H1 (cell line): ENCODE results near the gene TLR8. TPM values are rescaled to one million over a fixed set of nuclear protein-coding genes. Genes with fewer than 3 reads are reported as not detected.

Experiments
- CTCF ChIA-PET: fragments of 300-600 bp; sonication (Branson Sonifier 250); formaldehyde crosslinking; loops from one replicate; lab custom pipeline; 2021; ENCODE audit not compliant: partially characterized antibody; lab: Charles Lee
- POLR2A ChIA-PET: fragments of 300-600 bp; sonication (Branson Sonifier 250); formaldehyde crosslinking; loops from one replicate; lab custom pipeline; 2021; ENCODE audit warnings: inconsistent platforms; ENCODE audit not compliant: partially characterized antibody; lab: Charles Lee
- DNase-seq, 2 experiments: peaks; one replicate each; pipeline versions ENCODE4 v3.0.0 to v3.0.0-alpha.2; 2010 to 2022; ENCODE audit warnings: low spot score in 2 of 2, low read depth in 1 of 2, mixed read lengths in 1 of 2
- FAIRE-seq: peaks from 2 replicates; lab custom pipeline; 2011; peaks lifted over from hg19 to GRCh38; lab: Jason Lieb, UNC
- H2AFZ ChIP-seq: 2 replicates; pipeline ENCODE4 v1.8.1; 2012; ENCODE audit warnings: low read length, inconsistent platforms
- H2AK5ac ChIP-seq: 2 replicates; pipeline ENCODE4 v1.6.1; 2013; ENCODE audit warnings: low read depth, low read length
- H2BK120ac ChIP-seq: replicated peaks from 2 replicates; pipeline ENCODE3; 2013; ENCODE audit warnings: low read depth, low read length, inconsistent platforms
- H2BK12ac ChIP-seq: 2 replicates; pipeline ENCODE4 v1.6.1; 2013; ENCODE audit warnings: low read depth, low read length
- H2BK15ac ChIP-seq: 2 replicates; pipeline ENCODE4 v1.6.1; 2013; ENCODE audit warnings: low read length
- H2BK20ac ChIP-seq: 2 replicates; pipeline ENCODE4 v1.6.1; 2013; ENCODE audit warnings: low read length
- H2BK5ac ChIP-seq: 2 replicates; pipeline ENCODE4 v1.6.1; 2013; ENCODE audit warnings: low read depth, low read length
- H3K14ac ChIP-seq: 2 replicates; pipeline ENCODE4 v1.6.1; 2013; ENCODE audit warnings: inconsistent platforms; ENCODE audit not compliant: insufficient read length
- H3K18ac ChIP-seq: 2 replicates; pipeline ENCODE4 v1.6.1; 2013; ENCODE audit warnings: low read length; ENCODE audit errors: extremely low read depth
- H3K23ac ChIP-seq: 2 replicates; pipeline ENCODE4 v1.6.1; 2013; ENCODE audit warnings: inconsistent platforms; ENCODE audit not compliant: insufficient read length
- H3K23me2 ChIP-seq: 2 replicates; pipeline ENCODE4 v1.6.1; 2013; ENCODE audit warnings: low read depth, low read length
- H3K27ac ChIP-seq: 2 replicates; pipeline ENCODE4 v1.6.1; 2011; ENCODE audit warnings: low read depth, low read length, inconsistent platforms
- H3K27me3 ChIP-seq, 4 experiments: replicated peaks in 1 of 4; 1 replicate in 1 of 4; 2 replicates in 3 of 4; pipeline versions ENCODE4 v1.6.1 to v1.8.1; 2011 to 2013; ENCODE audit warnings: low read length in 3 of 4, mild to moderate bottlenecking in 3 of 4, inconsistent platforms in 2 of 4, mixed read lengths in 2 of 4, moderate library complexity in 1 of 4; ENCODE audit not compliant: control insufficient read depth in 3 of 4, insufficient read depth in 3 of 4; ENCODE audit errors: extremely low read depth in 1 of 4
- H3K36me3 ChIP-seq, 4 experiments: 2 replicates each; pipeline versions ENCODE4 v1.6.1 to v1.8.1; 2011 to 2013; ENCODE audit warnings: mild to moderate bottlenecking in 4 of 4, low read length in 3 of 4, moderate library complexity in 2 of 4, control low read depth in 1 of 4, inconsistent platforms in 1 of 4; ENCODE audit not compliant: insufficient read depth in 4 of 4, control insufficient read depth in 2 of 4
- H3K4ac ChIP-seq: replicated peaks from 2 replicates; pipeline ENCODE3; 2013; ENCODE audit warnings: low read length, low read depth, mixed read lengths, inconsistent platforms; ENCODE audit not compliant: insufficient read length
- H3K4me1 ChIP-seq, 4 experiments: replicated peaks in 1 of 4; 1 replicate in 1 of 4; 2 replicates in 3 of 4; pipeline versions ENCODE4 v1.6.1 to v1.8.1; 2011 to 2013; ENCODE audit warnings: low read length in 3 of 4, inconsistent platforms in 2 of 4, mixed read lengths in 1 of 4; ENCODE audit not compliant: insufficient read depth in 4 of 4, control insufficient read depth in 3 of 4
- H3K4me2 ChIP-seq, 2 experiments: 2 replicates each; pipeline versions ENCODE4 v1.6.1 to v1.8.1; 2011 to 2013; ENCODE audit warnings: low read depth in 2 of 2, low read length in 2 of 2, control low read depth in 1 of 2, inconsistent platforms in 1 of 2, mild to moderate bottlenecking in 1 of 2; ENCODE audit not compliant: insufficient read depth in 1 of 2
- H3K4me3 ChIP-seq, 4 experiments: fragments of 200-600, 300-600 bp in 1 of 4; sonication (generic), shearing (Covaris generic), sonication (Bioruptor Twin) in 1 of 4; 2 replicates each; pipeline versions ENCODE4 v1.5.1 to v1.8.1; 2011 to 2016; ENCODE audit warnings: low read length in 4 of 4, low read depth in 3 of 4, control low read depth in 2 of 4, inconsistent platforms in 2 of 4, mild to moderate bottlenecking in 2 of 4, mixed read lengths in 1 of 4, moderate library complexity in 1 of 4; ENCODE audit not compliant: insufficient read depth in 2 of 4; ENCODE audit errors: extremely low read depth in 1 of 4
- H3K56ac ChIP-seq: replicated peaks from 2 replicates; pipeline ENCODE3; 2013; ENCODE audit warnings: low read depth, mild to moderate bottlenecking, mixed read lengths, low read length, inconsistent platforms; ENCODE audit not compliant: insufficient read length
- H3K79me1 ChIP-seq: 2 replicates; pipeline ENCODE4 v1.6.1; 2013; ENCODE audit warnings: low read depth, low read length, control low read depth
- H3K79me2 ChIP-seq, 2 experiments: 2 replicates each; pipeline versions ENCODE4 v1.6.1 to v1.8.1; 2012 to 2013; ENCODE audit warnings: low read length in 2 of 2, mild to moderate bottlenecking in 2 of 2, inconsistent platforms in 1 of 2; ENCODE audit not compliant: insufficient read depth in 2 of 2, control insufficient read depth in 1 of 2
- H3K9ac ChIP-seq, 4 experiments: replicated peaks in 1 of 4; 1 replicate in 1 of 4; 2 replicates in 3 of 4; pipeline versions ENCODE4 v1.6.1 to v1.8.1; 2011 to 2013; ENCODE audit warnings: low read depth in 3 of 4, low read length in 3 of 4, control low read depth in 2 of 4, mild to moderate bottlenecking in 2 of 4, moderate library complexity in 2 of 4, inconsistent platforms in 1 of 4; ENCODE audit errors: extremely low read depth in 1 of 4
- H3K9me3 ChIP-seq, 2 experiments: 2 replicates each; pipeline versions ENCODE4 v1.6.1 to v1.8.1; 2012 to 2013; ENCODE audit warnings: mild to moderate bottlenecking in 2 of 2, moderate library complexity in 2 of 2, control low read depth in 1 of 2, inconsistent platforms in 1 of 2, low read depth in 1 of 2, low read length in 1 of 2, mixed read lengths in 1 of 2; ENCODE audit not compliant: insufficient read depth in 2 of 2
- H4K20me1 ChIP-seq, 2 experiments: replicated peaks in 1 of 2; 2 replicates each; pipeline versions ENCODE3 to v1.8.1; 2011 to 2013; ENCODE audit warnings: inconsistent platforms in 2 of 2, low read length in 2 of 2, mild to moderate bottlenecking in 1 of 2; ENCODE audit not compliant: insufficient read depth in 2 of 2, control insufficient read depth in 1 of 2
- H4K5ac ChIP-seq: 2 replicates; pipeline ENCODE4 v1.6.1; 2013; ENCODE audit warnings: low read length, low read depth, mixed read lengths, inconsistent platforms; ENCODE audit not compliant: insufficient read length
- H4K8ac ChIP-seq: 2 replicates; pipeline ENCODE4 v1.8.0; 2013; ENCODE audit warnings: mild to moderate bottlenecking, moderate library complexity, low read length, inconsistent platforms; ENCODE audit not compliant: insufficient read depth; ENCODE audit errors: extremely low read depth
- H4K91ac ChIP-seq: replicated peaks from 2 replicates; pipeline ENCODE3; 2013; ENCODE audit warnings: low read length, mixed read lengths, inconsistent platforms; ENCODE audit not compliant: insufficient read length
- BRCA1 ChIP-seq: IDR thresholded peaks from 2 replicates; pipeline ENCODE4 v1.6.1; 2012; ENCODE audit warnings: low read depth, low read length, improper control_type of control experiment
- GTF2F1 ChIP-seq: IDR thresholded peaks from 2 replicates; pipeline ENCODE4 v1.6.1; 2012; ENCODE audit warnings: low read depth, low read length, improper control_type of control experiment, borderline replicate concordance
- RBBP5 ChIP-seq: IDR thresholded peaks from 2 replicates; pipeline ENCODE4 v1.7.1; 2012; ENCODE audit warnings: low read depth, mild to moderate bottlenecking, inconsistent platforms, low read length, moderate library complexity, borderline replicate concordance
- TAF7 ChIP-seq: optimal IDR thresholded peaks from 2 replicates; pipeline ENCODE3; 2011; ENCODE audit warnings: low read depth, mild to moderate bottlenecking, inconsistent platforms, low read length, moderate library complexity, borderline replicate concordance
- YY1 ChIP-seq: IDR thresholded peaks from 2 replicates; pipeline ENCODE4 v1.6.1; 2011; ENCODE audit warnings: low read depth, mild to moderate bottlenecking, low read length
- WGBS, 2 experiments: shearing (Covaris generic) in 1 of 2; methylation state at CpG; one replicate each; pipeline versions ENCODE4 v1.1.6 to v1.1.7; 2013 to 2015; ENCODE audit warnings: low lambda C conversion rate in 2 of 2, mixed read lengths in 2 of 2, inconsistent platforms in 1 of 2, low coverage in 1 of 2, missing lambda C conversion rate in 1 of 2; ENCODE audit not compliant: insufficient replicate concordance in 2 of 2, insufficient coverage in 1 of 2, insufficient read length in 1 of 2; ENCODE audit errors: extremely low coverage in 1 of 2, missing lambda C conversion rate in 1 of 2; 5-methylcytosine and 5-hydroxymethylcytosine counted together
- polyA plus RNA-seq, 7 experiments: library from polyadenylated mRNA; depleted of rRNA in 3 of 7; stranded (reverse) in 5 of 7; unstranded in 2 of 7; fragments of >200 nt in 5 of 7; fragments of 200-250 nt in 2 of 7; gene quantifications; 1 replicate in 5 of 7; 2 replicates in 1 of 7; 4 replicates in 1 of 7; pipeline versions ENCODE4 v1.2.1 to v1.2.3, GENCODE V29; 2011 to 2013; ENCODE audit warnings: missing spikeins in 2 of 7, mixed read lengths in 2 of 7
- total RNA-seq: library from RNA; stranded (reverse); fragmentation: NEBNext Ultra II Directional; extraction: Animal tissue kit (Norgen Biotek cat#: 25700); gene quantifications from 2 replicates; pipeline ENCODE4 v1.2.1, GENCODE V29; 2021

Gene TLR8
- total and polyA plus RNA-seq, 2 of the 8 experiments (the other 6 are each of a cell fraction or from before 2014, with no cell fraction given): not detected

DNA sequence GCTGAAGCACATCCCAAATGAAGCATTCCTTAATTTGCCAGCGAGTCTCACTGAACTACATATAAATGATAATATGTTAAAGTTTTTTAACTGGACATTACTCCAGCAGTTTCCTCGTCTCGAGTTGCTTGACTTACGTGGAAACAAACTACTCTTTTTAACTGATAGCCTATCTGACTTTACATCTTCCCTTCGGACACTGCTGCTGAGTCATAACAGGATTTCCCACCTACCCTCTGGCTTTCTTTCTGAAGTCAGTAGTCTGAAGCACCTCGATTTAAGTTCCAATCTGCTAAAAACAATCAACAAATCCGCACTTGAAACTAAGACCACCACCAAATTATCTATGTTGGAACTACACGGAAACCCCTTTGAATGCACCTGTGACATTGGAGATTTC lies 14.6 kb downstream of the TLR8 start:
- Histone ChIP-seq H3K27ac (no peak overlapping the region), H3K79me1 (no peaks in the 10 kb centered on the region), H4K5ac (no peak overlapping the region), H2BK15ac (no peak overlapping the region), H3K4me2 (no peak overlapping the region), H3K9ac (no peak overlapping the region), H3K23ac (no peak overlapping the region), H3K4me3 (no peak overlapping the region), H2BK20ac (no peak overlapping the region), H3K4me1 (no peaks in the 10 kb centered on the region), H3K27me3 (no peaks in the 10 kb centered on the region), H3K36me3 (no peaks in the 10 kb centered on the region), H3K18ac (no peak overlapping the region), H3K79me2 (no peaks in the 10 kb centered on the region), H2BK12ac (no peak overlapping the region), H3K23me2 (no peaks in the 10 kb centered on the region), H2BK5ac (no peak overlapping the region), H2AFZ (no peak overlapping the region), H3K14ac (no peak overlapping the region), H2BK120ac (no peak overlapping the region), H4K8ac (no peak overlapping the region), H3K9me3 (no peaks in the 10 kb centered on the region), H3K4ac (no peak overlapping the region), H4K20me1 (no peaks in the 10 kb centered on the region), H3K56ac (no peak overlapping the region), H2AK5ac (no peak overlapping the region), H4K91ac (no peak overlapping the region)
- DNase-seq: no peak
- 93% methylated on average over 8 of the region's 8 CpGs; no CpG with 5 or more reads in 1 of the 2 experiments for WGBS, 2 experiments
- ChIA-PET CTCF (no interaction called here), POLR2A (no interaction called here)
- FAIRE-seq: no peak
- TF ChIP-seq BRCA1 (no peak), TAF7 (no peak), GTF2F1 (no peak), RBBP5 (no peak), YY1 (no peak)
